Hindlimb muscle (tissue), 1 donor: ENCODE measurements around the gene ADGRL3. TPM values are rescaled to one million over a fixed set of nuclear protein-coding genes. Genes with fewer than 3 reads are reported as not detected.
"Not testable (repeated sequence)": the region's sequence is repeated elsewhere in the genome, so short reads cannot be mapped to it uniquely, and the experiment has no call there.

ENCODE experiments used
- DNase-seq: peaks from one replicate; pipeline ENCODE4 v3.0.0-alpha.2; 2013
- polyA plus RNA-seq: library from polyadenylated mRNA; unstranded; fragments of 120-200 nt; gene quantifications from one replicate; pipeline ENCODE4 v1.2.1, GENCODE V29; 2013; ENCODE audit not compliant: insufficient read length

Gene ADGRL3
- polyA plus RNA-seq, 1 donor, result 21.0 TPM

DNA sequence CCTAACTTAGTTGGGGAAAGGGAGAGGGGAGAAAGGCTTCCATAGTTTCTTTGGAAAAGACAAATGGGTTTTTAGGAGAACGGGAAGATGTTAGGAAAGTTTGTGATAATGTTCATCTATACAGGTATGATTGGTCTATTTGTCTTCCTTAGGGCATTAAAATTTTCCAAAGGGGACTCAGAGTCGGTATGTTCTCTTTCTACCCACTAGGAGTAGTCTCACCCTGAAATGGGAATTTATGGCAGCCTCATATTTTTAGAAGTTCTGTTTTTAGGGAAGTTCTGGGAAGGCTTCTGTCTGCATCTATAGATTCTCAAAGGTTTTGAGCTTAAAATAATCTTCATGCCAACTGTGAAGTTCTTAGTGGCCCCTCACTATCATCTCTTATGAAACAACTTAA, 637.3 kb downstream of the ADGRL3 start:
- no peak for DNase-seq

DNA sequence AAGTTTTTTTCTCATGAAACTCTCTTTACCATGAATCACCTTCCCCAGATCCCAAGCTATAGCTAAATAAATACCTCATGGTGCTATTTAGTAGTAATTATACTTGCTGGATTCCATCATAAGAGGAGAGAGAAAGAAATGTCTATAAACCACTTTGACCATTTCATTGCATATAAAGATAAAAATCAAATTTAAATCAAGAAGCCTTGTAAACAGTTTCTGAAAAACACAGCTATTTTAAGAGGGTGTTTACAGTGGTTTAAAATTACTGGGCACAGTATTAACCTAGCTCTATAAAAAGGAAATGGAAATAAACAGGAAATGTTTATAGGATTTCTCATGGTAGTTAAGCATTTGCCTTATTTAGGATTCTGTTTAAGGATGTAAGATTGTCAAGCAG, 637.9 kb downstream of the ADGRL3 start:
- no peak for DNase-seq

DNA sequence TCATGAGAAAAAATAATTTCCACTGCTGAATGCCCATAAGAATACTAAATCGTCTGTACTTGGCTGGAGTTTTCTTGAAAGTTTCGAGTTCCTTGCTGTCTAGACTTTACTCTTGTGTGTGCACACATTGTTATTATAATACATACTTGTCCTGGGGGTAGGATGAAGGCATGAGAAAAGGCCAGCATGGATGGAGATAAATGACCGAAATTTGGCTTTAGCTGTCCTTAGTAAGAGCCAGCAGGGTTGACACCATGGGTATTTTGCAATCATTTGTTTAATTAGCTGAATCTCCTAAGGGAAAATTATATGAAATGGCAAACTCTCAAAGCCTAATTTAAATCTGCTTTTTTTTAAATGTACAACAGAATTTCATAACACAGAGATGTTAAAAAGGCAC, 641.6 kb downstream of the ADGRL3 start:
- DNase-seq, result no peak

DNA sequence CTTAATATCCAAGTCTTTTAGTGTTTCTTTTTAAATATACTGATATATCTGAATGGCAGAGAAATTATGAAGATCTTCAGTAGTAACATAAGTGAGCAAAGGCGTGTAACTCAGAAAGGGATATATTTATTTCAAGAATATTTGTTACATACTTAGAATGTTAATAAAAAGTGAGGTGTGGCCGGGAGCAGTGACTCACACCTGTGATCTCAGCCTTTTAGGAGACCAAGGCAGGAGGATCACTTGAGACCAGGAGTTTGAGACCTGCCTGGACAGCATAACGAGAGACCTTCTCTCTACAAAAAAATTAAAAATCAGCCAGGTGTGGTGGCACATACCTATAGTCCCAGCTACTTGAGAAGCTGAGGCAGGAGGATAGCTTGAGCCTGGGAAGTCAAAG, 651.0 kb downstream of the ADGRL3 start:
- DNase-seq, result no peak

DNA sequence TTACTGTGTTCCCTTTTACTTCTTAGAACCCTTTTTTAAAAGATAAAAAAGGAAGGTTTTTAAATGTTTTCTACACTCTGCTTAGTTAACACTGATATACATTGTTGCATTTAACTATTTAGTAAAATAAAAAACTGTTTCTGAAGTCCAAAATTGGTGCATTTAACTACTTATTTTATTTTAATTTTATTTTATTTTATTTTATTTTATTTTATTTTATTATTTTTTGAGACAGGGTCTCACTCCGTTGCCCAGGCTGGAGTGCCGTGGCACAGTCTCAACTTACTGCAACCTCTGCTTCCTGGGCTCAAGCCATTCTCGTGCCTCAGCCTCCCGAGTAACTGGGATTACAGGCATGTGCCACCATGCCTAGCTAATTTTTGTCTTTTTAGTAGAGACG, 652.0 kb downstream of the ADGRL3 start:
- DNase-seq, result not testable (repeated sequence)

DNA sequence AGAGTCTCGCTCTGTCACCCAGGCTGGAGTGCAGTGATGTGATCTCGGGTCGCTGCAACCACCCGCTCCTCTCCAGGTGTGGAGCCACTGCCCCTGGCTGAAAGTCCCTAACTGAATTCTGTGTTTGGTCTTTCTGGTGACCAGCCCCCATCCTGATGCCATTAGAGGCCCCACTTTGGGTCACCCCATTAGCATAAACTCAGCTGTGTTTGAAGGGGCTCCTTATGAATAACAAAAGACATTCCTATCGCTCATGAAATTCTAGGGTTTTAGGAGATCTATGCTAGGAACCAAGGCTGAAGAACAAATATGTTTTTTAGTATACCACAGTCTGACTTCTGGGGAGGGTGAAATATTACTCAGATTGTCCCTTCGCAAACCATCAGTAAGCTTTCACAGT, 652.9 kb downstream of the ADGRL3 start:
- no peak for DNase-seq

DNA sequence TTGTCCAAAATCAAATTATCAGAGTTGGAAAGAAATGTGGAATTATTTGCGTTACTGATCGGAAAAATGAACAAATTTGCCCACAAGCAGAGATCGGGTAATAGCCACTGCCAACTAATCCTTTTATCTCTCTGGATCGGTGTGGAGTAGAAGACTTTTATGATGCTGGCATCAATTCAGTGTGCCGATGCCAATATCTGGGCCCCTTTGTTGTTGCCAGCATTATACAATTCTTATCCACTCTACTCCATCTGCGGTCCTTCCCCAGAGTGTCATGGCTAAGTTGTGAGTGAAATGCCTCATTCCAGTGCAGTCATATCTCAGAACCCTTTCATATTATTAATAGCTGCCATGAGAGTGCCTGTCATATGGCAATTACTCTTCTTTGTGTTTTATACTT, 660.2 kb downstream of the ADGRL3 start:
- DNase-seq, result no peak

DNA sequence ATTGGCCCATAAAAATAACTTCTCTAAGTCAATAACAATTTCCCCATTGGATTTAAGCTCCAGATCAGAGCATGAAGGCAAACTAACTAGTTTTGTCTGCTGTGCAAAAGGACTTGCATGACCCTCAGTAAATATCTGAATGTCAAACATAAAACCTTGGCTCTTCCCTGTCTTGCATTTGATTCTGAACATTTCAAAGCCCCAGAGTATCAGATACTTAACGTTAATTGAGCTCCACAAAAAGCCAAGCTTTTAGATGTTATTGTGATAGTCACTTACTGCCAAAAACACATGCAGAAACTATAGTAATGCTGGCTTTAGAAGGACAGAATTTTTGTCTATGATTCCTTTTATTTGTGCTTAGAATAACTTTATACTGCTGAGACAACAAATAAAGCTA, 664.2 kb downstream of the ADGRL3 start:
- peak; percentile 23 for DNase-seq

DNA sequence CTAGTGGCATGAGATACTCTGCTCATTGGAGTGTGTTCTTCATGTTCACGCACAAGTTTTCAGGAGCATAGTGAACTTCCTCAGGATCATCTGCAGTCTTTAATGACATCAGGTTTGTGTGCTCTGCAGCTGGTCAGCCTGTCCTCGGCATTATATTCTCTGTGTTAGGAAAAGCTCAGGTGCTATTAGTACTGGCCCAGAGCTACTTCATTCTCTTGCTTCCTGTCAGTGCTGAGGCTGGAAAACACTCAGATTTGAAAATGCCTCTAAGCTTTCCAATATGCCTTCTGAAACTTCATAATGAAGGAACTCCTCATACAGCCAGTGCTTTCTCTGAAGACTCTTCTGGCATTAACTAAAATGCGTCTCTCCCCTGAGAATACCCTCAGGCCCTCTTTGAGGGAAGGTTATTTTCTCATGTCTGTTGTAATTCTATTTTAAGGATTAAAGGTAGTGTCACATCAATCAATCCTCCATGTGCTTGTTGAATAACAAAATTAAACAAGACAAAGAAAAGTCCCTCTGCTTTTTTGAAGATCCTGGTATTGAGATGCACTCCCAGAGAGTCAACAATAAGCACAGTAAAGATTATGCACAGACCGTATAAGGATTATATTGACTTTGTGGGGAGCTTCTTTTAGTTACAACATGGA, 666.4 kb downstream of the ADGRL3 start:
- DNase-seq, result no peak

DNA sequence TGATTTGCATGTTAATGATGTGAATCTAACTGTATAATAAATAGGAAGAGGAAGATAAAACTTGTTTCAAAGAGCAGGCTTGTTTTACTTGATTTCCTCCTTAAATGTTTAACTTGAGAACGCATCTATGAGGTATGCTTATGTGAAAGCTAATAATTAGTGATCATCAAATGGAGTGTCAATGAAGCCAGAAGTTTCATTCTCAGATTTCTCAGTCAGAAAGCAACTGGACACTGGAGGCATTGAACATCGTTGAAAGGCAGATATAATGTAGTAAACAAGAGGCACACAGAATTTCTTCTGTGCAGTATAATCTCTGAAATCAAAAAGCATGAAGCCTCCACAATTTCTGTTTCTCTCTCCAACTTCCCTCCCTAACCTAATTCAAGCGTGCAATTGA, 672.9 kb downstream of the ADGRL3 start:
- no peak for DNase-seq

DNA sequence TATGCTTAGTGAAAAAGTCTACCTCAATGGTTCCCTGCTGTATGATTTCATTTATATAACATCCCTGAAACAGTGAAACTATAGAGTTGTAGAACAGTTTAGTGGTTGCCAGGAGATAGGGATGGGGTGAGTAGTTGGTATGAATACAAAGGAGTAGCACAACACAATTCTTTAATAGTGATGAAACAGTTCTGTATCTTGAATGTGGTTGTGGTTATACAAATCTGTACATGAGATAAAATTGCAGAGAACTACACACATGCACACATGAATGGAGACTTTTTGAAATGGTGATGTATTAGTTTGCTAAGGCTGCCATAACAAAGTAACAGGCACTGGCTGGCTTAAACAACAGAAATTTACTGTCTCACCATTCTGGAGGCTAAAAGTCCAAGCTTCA, 677.1 kb downstream of the ADGRL3 start:
- no peak for DNase-seq

DNA sequence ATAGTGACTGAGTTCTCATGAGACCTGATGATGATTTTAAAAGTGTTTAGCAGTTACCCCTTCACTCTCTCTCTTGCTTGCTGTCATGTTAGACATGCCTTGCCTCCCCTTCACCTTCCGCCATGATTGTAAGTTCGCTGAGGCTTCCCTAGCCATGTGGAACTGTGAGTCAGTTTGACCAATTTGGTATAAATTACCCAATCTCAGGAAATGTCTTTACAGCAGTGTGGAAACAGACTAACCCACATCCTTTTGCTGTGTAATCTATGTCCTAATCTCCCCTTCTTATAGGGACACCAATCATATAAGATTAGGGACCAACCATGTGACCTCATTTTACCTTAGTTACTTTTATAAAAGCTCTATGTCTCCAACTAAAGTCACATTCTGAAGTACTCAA, 677.8 kb downstream of the ADGRL3 start:
- no peak for DNase-seq

DNA sequence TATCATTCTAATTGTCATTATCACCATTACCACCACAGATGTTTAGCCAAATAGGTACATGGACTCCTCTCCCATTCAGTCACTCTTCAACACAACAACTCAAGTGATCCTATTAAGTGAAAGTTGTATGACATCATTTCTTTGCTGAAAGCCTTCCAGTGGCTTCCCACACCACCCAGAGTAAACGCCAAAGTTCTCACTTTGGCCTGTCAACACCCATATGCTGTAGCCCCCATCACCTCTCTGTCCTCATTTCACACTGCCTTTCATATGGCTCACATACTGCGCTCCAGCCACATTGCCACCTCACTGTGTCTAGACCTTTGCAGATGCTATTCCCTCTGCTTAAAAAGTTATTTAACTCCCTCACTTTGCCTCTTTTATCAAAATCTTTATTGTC, 682.3 kb downstream of the ADGRL3 start:
- DNase-seq, result no peak

DNA sequence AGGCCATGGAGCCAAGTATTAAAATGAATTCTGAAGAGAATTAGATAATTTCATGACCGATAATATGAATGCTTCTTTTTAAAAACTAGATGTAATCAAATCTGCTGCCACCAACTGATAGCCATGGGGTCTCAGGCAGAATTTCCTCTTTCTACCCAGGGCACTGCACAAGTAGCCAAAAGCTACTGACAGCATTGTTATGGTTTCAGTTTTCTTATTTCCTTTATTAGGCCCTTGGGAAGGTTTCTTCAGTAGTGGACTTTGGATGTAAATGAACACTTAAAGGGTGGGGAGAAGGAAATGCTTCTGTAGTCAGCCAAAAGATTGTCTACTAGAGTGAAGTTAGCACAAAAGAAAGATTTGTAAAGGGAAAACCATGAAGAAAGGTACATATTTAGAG, 686.0 kb downstream of the ADGRL3 start:
- DNase-seq, result no peak

DNA sequence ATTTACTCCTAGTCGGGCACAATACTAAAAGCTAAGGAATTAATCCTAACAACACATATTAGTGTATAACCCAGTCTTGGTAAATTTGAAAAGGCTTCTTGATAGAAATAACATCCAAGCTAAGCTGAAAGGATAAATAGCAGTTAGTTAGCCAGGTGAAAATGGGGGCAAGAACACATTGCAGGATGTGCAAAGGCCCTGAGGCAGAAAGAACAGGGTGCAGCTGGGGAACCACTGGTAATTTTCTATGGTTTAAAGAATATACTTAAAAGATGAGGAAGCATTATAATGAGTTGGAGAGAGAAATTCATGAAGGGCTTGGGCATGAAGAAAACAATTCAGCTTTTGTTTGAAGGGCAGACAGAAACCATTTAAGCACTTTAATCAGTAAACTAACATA, 689.0 kb downstream of the ADGRL3 start:
- no peak for DNase-seq

DNA sequence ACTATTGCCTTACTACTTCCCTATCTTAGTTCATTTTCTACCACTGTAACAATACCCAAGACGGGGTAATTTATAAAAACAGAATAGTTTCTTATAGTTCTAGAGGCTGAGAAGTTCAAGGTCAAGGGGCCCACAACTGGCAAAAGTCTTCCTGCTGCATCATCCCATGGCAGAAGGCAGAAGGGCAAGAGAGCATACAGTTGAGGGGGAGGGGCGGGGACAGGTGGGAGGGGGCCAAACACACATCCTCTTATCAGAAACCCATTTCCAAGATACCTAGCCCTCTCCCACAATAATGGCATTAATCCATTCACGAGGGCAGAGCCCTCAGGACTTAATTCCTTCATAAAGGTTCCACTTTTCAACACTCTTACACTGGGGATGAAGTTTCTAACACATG, 690.2 kb downstream of the ADGRL3 start:
- no peak for DNase-seq

DNA sequence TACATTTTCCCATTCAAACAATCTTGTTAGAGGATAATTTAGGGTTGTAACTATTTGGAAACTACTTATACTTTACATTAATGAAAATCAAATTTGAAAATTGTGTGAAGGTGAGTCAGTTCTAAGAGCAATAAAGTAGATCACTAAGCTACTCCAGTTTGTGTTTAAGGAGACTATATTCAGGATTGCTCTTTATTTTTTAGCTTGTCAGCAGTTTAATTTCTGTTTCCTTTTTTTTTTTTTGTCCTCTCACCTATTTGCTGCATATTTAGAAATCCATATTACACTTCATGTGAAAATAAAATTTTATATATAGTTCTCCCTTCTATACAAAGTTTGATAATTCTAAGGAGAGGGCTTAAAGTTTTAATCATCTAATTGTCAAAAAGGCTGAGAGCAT, 691.8 kb downstream of the ADGRL3 start:
- no peak for DNase-seq

DNA sequence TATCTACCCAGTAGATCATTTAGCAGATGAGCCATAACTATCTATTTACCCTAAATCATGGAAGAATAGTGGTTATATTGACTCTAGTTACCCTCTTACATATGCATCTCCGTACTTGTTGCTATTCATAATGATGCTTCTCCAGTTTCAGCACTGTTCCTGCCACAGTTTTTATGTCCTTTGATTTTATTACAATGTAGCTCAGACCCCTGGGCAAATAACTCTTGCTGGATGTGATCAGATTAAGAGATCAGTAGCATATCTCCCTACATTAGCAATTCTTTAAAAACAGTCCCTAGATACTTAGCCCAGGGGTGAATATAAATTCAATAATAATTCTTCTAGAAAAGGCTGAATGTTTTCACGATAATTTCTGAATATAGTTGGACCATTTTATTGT, 696.5 kb downstream of the ADGRL3 start:
- DNase-seq, result no peak

DNA sequence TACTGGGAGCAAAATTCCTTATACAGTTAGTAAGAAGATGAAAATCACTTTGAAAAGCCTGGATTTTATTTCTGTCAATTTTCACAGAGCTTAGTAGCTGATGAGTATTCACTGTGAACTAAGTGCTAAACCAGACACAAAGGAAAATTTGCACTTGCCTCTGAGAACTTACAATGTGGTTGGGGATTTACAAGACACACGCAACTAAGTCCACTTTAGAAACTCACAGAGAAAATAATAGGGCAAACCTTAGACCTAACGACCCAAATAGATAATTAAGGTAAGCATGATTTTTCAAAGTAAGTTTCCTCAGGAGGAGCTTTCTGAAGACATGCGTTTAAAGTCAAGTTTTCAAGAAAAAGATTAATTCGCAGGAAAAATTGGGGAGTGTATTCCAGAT, 708.9 kb downstream of the ADGRL3 start:
- DNase-seq, result no peak

DNA sequence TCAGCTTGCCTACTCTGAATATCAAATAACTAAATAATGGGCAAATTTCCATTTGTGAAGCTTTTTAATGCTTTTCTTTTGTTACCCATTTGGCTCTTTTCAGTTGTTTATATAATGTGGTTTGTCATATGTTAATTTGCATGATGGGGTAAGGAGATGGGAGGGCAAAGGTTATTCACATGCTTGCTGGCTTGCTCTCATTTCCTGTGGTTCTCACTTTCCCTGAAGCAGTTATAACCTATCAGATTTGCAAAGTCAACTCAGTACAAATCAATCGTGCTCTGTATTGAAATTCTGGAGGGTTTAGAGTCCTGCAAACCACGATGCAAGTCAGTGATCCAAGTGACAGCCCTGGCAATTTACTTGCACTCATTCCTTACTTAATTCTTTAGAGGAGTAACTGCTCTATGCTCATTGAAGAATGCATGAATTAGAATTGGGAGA, 711.2 kb downstream of the ADGRL3 start:
- no peak for DNase-seq

DNA sequence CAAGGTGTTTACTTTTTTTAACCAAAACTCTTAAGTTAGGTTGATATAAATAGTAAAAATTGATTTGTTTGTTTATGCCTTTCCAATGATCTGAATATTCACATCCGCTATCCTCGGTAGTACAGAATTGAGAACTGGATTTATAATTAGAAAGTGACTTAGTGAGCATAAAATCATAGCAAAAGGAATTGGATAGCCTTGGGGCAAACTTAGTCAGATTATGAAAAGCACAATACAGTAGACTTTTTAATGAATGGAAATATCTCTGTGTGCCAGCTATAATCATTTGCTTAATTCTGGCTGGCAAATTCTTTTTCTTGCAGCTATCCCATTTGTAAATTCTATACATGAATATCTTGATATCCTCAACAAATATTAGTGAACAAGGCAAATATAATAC, 713.5 kb downstream of the ADGRL3 start:
- no peak for DNase-seq

DNA sequence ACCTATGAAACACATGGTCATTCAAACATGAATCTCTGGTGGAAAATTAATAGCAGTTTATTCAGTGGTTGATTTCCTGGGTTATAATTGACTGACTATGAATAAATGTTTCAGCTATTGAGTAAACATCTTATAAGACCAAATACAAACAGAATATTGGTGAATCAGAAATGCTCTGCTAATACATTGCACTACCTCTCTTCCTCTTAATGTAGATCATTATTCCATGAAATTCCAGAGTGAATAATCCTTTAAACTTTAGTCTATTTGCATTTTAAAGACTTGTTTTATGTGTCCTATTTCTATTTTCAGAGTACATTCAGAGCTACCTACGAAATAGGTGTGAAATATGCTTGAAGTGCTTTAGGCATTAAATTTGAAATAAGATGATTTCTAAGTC, 715.4 kb downstream of the ADGRL3 start:
- DNase-seq, result no peak

DNA sequence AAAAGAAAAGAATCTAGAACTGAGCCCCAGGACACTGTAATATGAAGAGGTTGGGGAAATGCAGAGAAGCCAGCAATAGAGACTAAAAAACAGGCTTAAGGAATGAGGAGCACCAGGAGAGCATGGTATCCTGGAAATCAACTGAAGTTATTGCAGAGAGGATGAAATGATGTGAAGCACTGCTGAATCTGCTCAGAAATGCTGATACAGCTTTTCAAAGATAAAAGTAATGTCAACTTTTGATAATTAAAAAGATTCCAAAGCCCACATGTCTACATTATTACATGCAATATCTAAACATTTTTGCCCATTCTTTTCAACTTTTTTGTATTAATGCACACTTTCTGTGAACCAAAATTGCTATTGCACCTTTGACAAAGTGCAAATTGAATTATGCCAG, 718.4 kb downstream of the ADGRL3 start:
- DNase-seq, result no peak

DNA sequence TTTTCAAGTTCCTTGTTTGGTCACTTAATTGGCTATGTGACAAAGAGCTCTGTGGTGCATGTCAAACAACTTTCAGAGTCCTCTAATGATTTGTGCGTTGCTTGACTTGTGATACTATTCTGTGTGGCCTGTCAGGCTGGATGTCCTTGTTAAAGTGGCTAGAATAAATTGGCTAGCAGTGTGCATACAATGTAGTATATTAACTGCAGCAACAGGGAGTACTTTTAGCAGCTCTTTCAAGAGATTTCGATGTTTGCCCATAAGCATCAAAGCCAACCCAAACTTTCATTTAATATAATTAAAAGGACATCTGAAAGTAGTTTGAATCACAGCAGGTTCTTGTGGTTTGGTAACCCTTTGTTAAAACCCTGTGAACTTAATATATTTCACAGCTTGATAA, 718.9 kb downstream of the ADGRL3 start:
- no peak for DNase-seq

DNA sequence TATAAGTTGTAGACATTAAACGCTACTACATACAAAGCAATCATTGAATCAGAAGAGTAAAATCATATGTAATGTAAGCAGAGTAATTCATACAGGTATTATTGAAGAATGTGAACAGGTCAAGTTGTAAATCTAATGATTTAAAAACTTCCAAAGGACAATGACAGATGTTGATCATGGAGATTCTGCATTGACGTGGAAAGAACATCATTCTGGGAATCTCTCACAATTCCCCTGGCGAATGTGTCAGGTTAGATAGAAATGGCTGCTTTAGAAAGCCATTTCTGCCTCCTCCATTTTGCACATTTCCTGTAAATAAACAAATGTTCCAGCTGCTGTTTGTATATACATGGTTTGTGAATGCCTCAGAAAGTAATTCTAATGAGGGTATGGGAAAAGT, 719.4 kb downstream of the ADGRL3 start:
- no peak for DNase-seq
